ENCODE results near the gene OPALIN. TPM values are rescaled to one million over a fixed set of nuclear protein-coding genes. Genes with fewer than 3 reads are reported as not detected.

OPALIN gene
- total and polyA plus RNA-seq, 2 donors (not counting 1 experiment from before 2014, with no cell fraction given) = not detected

GRCh38 chr10:96360331-96360730, 1.5 kb upstream of the OPALIN start:
- no peak for DNase-seq
- POLR2A ChIA-PET = no interaction called here
- no peak overlapping the region for H3K4me3 Mint-ChIP-seq

GRCh38 chr10:96359616-96360015, 814 bp upstream of the OPALIN start:
- Histone ChIP-seq H3K27me3 (replicated peaks in 1 of 4; ENCODE audit: control extremely low read depth in 1 of 4, control insufficient read depth in 3 of 4, insufficient read depth in 4 of 4, low read length in 3 of 4) (peaks cover 0 to 10% (median 2%) of the 10 kb centered on the region in 4 experiments), H3K27ac (ENCODE audit: low read length in 2 of 2) (no peak overlapping the region), H3K4me3 (ENCODE audit: control extremely low read depth in 1 of 5, extremely low read depth in 1 of 5, insufficient read depth in 1 of 5, low read depth in 2 of 5, low read length in 4 of 5) (no peak overlapping the region), H4K20me1 (ENCODE audit: control insufficient read depth, insufficient read depth, low read length, poor library complexity, severe bottlenecking) (no peaks in the 10 kb centered on the region), H3K9ac (ENCODE audit: low read length) (no peak overlapping the region), H3K9me3 (ENCODE audit: control extremely low read depth in 1 of 3, control insufficient read depth in 2 of 3, insufficient read depth in 1 of 3, low read length in 2 of 3) (no peaks in the 10 kb centered on the region), H3K79me2 (ENCODE audit: control insufficient read depth, insufficient read depth, low read length) (no peaks in the 10 kb centered on the region), H3K4me2 (replicated peaks; ENCODE audit: low read depth, low read length, poor library complexity, severe bottlenecking) (no peak overlapping the region), H3K36me3 (replicated peaks in 1 of 2; ENCODE audit: control extremely low read depth in 1 of 2, control insufficient read depth in 1 of 2, extremely low read depth in 1 of 2, insufficient read depth in 2 of 2, low read length in 1 of 2) (no peaks in the 10 kb centered on the region), H2AFZ (ENCODE audit: insufficient read depth, low read depth, low read length, poor library complexity, severe bottlenecking) (no peak overlapping the region), H3K4me1 (ENCODE audit: control insufficient read depth in 2 of 2, insufficient read depth in 2 of 2, low read length in 2 of 2) (no peaks in the 10 kb centered on the region)
- ChIA-PET POLR2A (no interaction called here), CTCF (interaction anchor here (0.5 to 1.0 kb wide), 2 partner anchors 11 to 1209 kb away, joined by 4 to 5 read pairs; no protein-coding TSS in a partner anchor)
- intact Hi-C loops (cut with micrococcal nuclease) = no loop called here
- Mint-ChIP-seq H3K4me1 (no peaks in the 10 kb centered on the region), H3K9me3 (ENCODE audit: insufficient read depth) (no peaks in the 10 kb centered on the region), H3K27ac (no peak overlapping the region), H3K4me3 (no peak overlapping the region), H3K27me3 (peaks cover 19% of the 10 kb centered on the region)
- ATAC-seq (ENCODE audit: low read depth) (no peak), DNase-seq (no peak)
- 97% methylated on average over 6 of the region's 6 CpGs for WGBS (ENCODE audit: insufficient coverage)
- TF ChIP-seq EZH2 (IDR thresholded peaks at IDR 0.05; ENCODE audit: borderline replicate concordance, insufficient read depth, low read depth, low read length, poor library complexity, severe bottlenecking) (no peak), CTCF (IDR thresholded peaks at IDR 0.05) (no peak)

More at GRCh38 chr10:96360331-96360730, 1.5 kb upstream of the OPALIN start:
- Histone ChIP-seq H2AFZ (ENCODE audit: insufficient read depth, low read depth, low read length, poor library complexity, severe bottlenecking) (no peak overlapping the region), H3K79me2 (ENCODE audit: control insufficient read depth, insufficient read depth, low read length) (no peaks in the 10 kb centered on the region), H3K4me2 (replicated peaks; ENCODE audit: low read depth, low read length, poor library complexity, severe bottlenecking) (no peak overlapping the region), H3K9ac (ENCODE audit: low read length) (no peak overlapping the region), H3K36me3 (replicated peaks in 1 of 2; ENCODE audit: control extremely low read depth in 1 of 2, control insufficient read depth in 1 of 2, extremely low read depth in 1 of 2, insufficient read depth in 2 of 2, low read length in 1 of 2) (no peaks in the 10 kb centered on the region), H3K27ac (ENCODE audit: low read length in 2 of 2) (no peak overlapping the region), H3K4me3 (ENCODE audit: control extremely low read depth in 1 of 5, extremely low read depth in 1 of 5, insufficient read depth in 1 of 5, low read depth in 2 of 5, low read length in 4 of 5) (no peak overlapping the region), H3K4me1 (ENCODE audit: control insufficient read depth in 2 of 2, insufficient read depth in 2 of 2, low read length in 2 of 2) (no peaks in the 10 kb centered on the region), H3K27me3 (replicated peaks in 1 of 4; ENCODE audit: control extremely low read depth in 1 of 4, control insufficient read depth in 3 of 4, insufficient read depth in 4 of 4, low read length in 3 of 4) (peaks cover 0 to 9% (median 2%) of the 10 kb centered on the region in 4 experiments), H4K20me1 (ENCODE audit: control insufficient read depth, insufficient read depth, low read length, poor library complexity, severe bottlenecking) (no peaks in the 10 kb centered on the region), H3K9me3 (ENCODE audit: control extremely low read depth in 1 of 3, control insufficient read depth in 2 of 3, insufficient read depth in 1 of 3, low read length in 2 of 3) (no peaks in the 10 kb centered on the region)
- H3K27me3 Mint-ChIP-seq = peaks cover 16% of the 10 kb centered on the region
- intact Hi-C loops (cut with micrococcal nuclease) = no loop called here
- CTCF ChIA-PET = no interaction called here
- H3K9me3 Mint-ChIP-seq (ENCODE audit: insufficient read depth) = no peaks in the 10 kb centered on the region
- no peak for ATAC-seq (ENCODE audit: low read depth)
- TF ChIP-seq CTCF (IDR thresholded peaks at IDR 0.05) (no peak), EZH2 (IDR thresholded peaks at IDR 0.05; ENCODE audit: borderline replicate concordance, insufficient read depth, low read depth, low read length, poor library complexity, severe bottlenecking) (no peak)
- no peaks in the 10 kb centered on the region for H3K4me1 Mint-ChIP-seq
- 96% methylated on average over 6 of the region's 6 CpGs for WGBS (ENCODE audit: insufficient coverage)
- no peak overlapping the region for H3K27ac Mint-ChIP-seq
